Activated naive CD8-positive, alpha-beta T cell treated with anti-CD3 and anti-CD28 coated beads, Interleukin-2, amount 50 U/mL, for 24 hours (primary cell): ENCODE measurements around the gene PLEKHN1.
"Not testable (repeated sequence)": the region's sequence is repeated elsewhere in the genome, so short reads cannot be mapped to it uniquely, and the experiment has no call there.

Source experiments
- ATAC-seq: fragments of 150-1000 bp; cut with Tn5 transposase; one replicate; pipeline ENCODE4 v1.10.0; 2021
- DNase-seq: peaks from one replicate; pipeline ENCODE4 v3.0.0; 2021
- H3K27ac Mint-ChIP-seq: one replicate; pipeline ENCODE4 v1.8.0; 2021; ENCODE audit warnings: mild to moderate bottlenecking, mixed read lengths
- H3K27me3 Mint-ChIP-seq: one replicate; pipeline ENCODE4 v1.8.0; 2021; ENCODE audit warnings: mixed read lengths
- H3K36me3 Mint-ChIP-seq: one replicate; pipeline ENCODE4 v1.8.0; 2021; ENCODE audit warnings: low read depth, mixed read lengths
- H3K4me1 Mint-ChIP-seq: one replicate; pipeline ENCODE4 v1.8.0; 2021; ENCODE audit warnings: mixed read lengths
- H3K4me3 Mint-ChIP-seq: one replicate; pipeline ENCODE4 v1.8.0; 2021; ENCODE audit warnings: mild to moderate bottlenecking, moderate library complexity, mixed read lengths
- H3K9me3 Mint-ChIP-seq: one replicate; pipeline ENCODE4 v1.8.0; 2021; ENCODE audit warnings: mixed read lengths

Gene PLEKHN1

GRCh38 chr1:969260-969855, 3.1 kb downstream of the PLEKHN1 start:
- H3K9me3 Mint-ChIP-seq: no peaks in the 10 kb centered on the region
- peaks cover 15% of the 10 kb centered on the region for H3K27me3 Mint-ChIP-seq
- no peak for DNase-seq
- H3K27ac Mint-ChIP-seq: no peak overlapping the region
- peaks cover 14% of the 10 kb centered on the region for H3K4me1 Mint-ChIP-seq
- no peak overlapping the region for H3K4me3 Mint-ChIP-seq
- peaks cover 2% of the 10 kb centered on the region for H3K36me3 Mint-ChIP-seq
- ATAC-seq: no peak

GRCh38 chr1:970242-970972, 4.1 kb downstream of the PLEKHN1 start:
- Mint-ChIP-seq H3K4me1 (peaks cover 13% of the 10 kb centered on the region), H3K36me3 (peaks cover 2% of the 10 kb centered on the region), H3K27ac (no peak overlapping the region), H3K9me3 (no peaks in the 10 kb centered on the region), H3K4me3 (no peak overlapping the region), H3K27me3 (peaks cover 21% of the 10 kb centered on the region)
- DNase-seq (no peak), ATAC-seq (no peak)

- Mint-ChIP-seq H3K4me1 (peaks cover 9% of the 10 kb centered on the region), H3K4me3 (no peak overlapping the region)
- no peak for ATAC-seq
These were observed 4.9 kb downstream of the PLEKHN1 start for GRCh38 chr1:970973-971730.

GRCh38 chr1:971751-972506, 5.6 kb downstream of the PLEKHN1 start:
- Mint-ChIP-seq H3K27me3 (peaks cover 26% of the 10 kb centered on the region), H3K9me3 (no peaks in the 10 kb centered on the region)

More at GRCh38 chr1:970973-971730, 4.9 kb downstream of the PLEKHN1 start:
- Mint-ChIP-seq H3K27me3 (peaks cover 26% of the 10 kb centered on the region), H3K36me3 (peaks cover 2% of the 10 kb centered on the region), H3K9me3 (no peaks in the 10 kb centered on the region), H3K27ac (no peak overlapping the region)
- no peak for DNase-seq

GRCh38 chr1:972726-973458, 6.6 kb downstream of the PLEKHN1 start:
- peaks cover 2% of the 10 kb centered on the region for H3K36me3 Mint-ChIP-seq
- no peak for DNase-seq
- ATAC-seq: no peak
- no peak overlapping the region for H3K27ac Mint-ChIP-seq
- H3K27me3 Mint-ChIP-seq: peaks cover 26% of the 10 kb centered on the region
- peaks cover 3% of the 10 kb centered on the region for H3K4me1 Mint-ChIP-seq
- no peaks in the 10 kb centered on the region for H3K9me3 Mint-ChIP-seq
- no peak overlapping the region for H3K4me3 Mint-ChIP-seq

More at GRCh38 chr1:971751-972506, 5.6 kb downstream of the PLEKHN1 start:
- Mint-ChIP-seq H3K36me3 (peaks cover 2% of the 10 kb centered on the region), H3K4me3 (no peak overlapping the region), H3K4me1 (peaks cover 5% of the 10 kb centered on the region), H3K27ac (no peak overlapping the region)
- ATAC-seq (no peak), DNase-seq (no peak)

GRCh38 chr1:973459-974292, 7.4 kb downstream of the PLEKHN1 start:
- ATAC-seq: no peak
- peaks cover 6% of the 10 kb centered on the region for H3K4me1 Mint-ChIP-seq
- H3K9me3 Mint-ChIP-seq: no peaks in the 10 kb centered on the region
- H3K36me3 Mint-ChIP-seq: peaks cover 2% of the 10 kb centered on the region
- peaks cover 25% of the 10 kb centered on the region for H3K27me3 Mint-ChIP-seq
- no peak overlapping the region for H3K27ac Mint-ChIP-seq
- DNase-seq: no peak
- H3K4me3 Mint-ChIP-seq: no peak overlapping the region

GRCh38 chr1:974293-974640, 8.0 kb downstream of the PLEKHN1 start:
- no peak for ATAC-seq
- no peak overlapping the region for H3K4me3 Mint-ChIP-seq
- DNase-seq: no peak
- H3K9me3 Mint-ChIP-seq: no peaks in the 10 kb centered on the region
- peaks cover 23% of the 10 kb centered on the region for H3K27me3 Mint-ChIP-seq
- peaks cover 2% of the 10 kb centered on the region for H3K36me3 Mint-ChIP-seq
- H3K4me1 Mint-ChIP-seq: peaks cover 6% of the 10 kb centered on the region
- no peak overlapping the region for H3K27ac Mint-ChIP-seq

GRCh38 chr1:974687-975328, 8.5 kb downstream of the PLEKHN1 start:
- no peak for ATAC-seq
- H3K9me3 Mint-ChIP-seq: no peaks in the 10 kb centered on the region
- peaks cover 6% of the 10 kb centered on the region for H3K4me1 Mint-ChIP-seq
- no peak overlapping the region for H3K4me3 Mint-ChIP-seq
- no peak for DNase-seq
- peaks cover 18% of the 10 kb centered on the region for H3K27me3 Mint-ChIP-seq
- H3K36me3 Mint-ChIP-seq: no peaks in the 10 kb centered on the region
- H3K27ac Mint-ChIP-seq: no peak overlapping the region

- DNase-seq (no peak), ATAC-seq (no peak)
- Mint-ChIP-seq H3K27me3 (peaks cover 18% of the 10 kb centered on the region), H3K9me3 (no peaks in the 10 kb centered on the region), H3K36me3 (no peaks in the 10 kb centered on the region), H3K27ac (no peak overlapping the region), H3K4me1 (peaks cover 6% of the 10 kb centered on the region), H3K4me3 (no peak overlapping the region)
These were observed 9.1 kb downstream of the PLEKHN1 start for GRCh38 chr1:975365-975764.

- DNase-seq: peak; percentile 57
- no peaks in the 10 kb centered on the region for H3K36me3 Mint-ChIP-seq
- peak; percentile 66 for ATAC-seq
- peaks cover 6% of the 10 kb centered on the region for H3K4me1 Mint-ChIP-seq
- no peak overlapping the region for H3K27ac Mint-ChIP-seq
- no peak overlapping the region for H3K4me3 Mint-ChIP-seq
- no peaks in the 10 kb centered on the region for H3K9me3 Mint-ChIP-seq
- peaks cover 18% of the 10 kb centered on the region for H3K27me3 Mint-ChIP-seq
These were observed 9.8 kb downstream of the PLEKHN1 start for GRCh38 chr1:975896-976683.

- DNase-seq, H3K4me3 Mint-ChIP-seq, H3K27ac Mint-ChIP-seq, H3K36me3 Mint-ChIP-seq, H3K9me3 Mint-ChIP-seq, H3K4me1 Mint-ChIP-seq, ATAC-seq: not testable (repeated sequence)
- H3K27me3 Mint-ChIP-seq: peaks cover 18% of the 10 kb centered on the region
These were observed 10.5 kb downstream of the PLEKHN1 start for GRCh38 chr1:976791-977190.

GRCh38 chr1:978069-978834, 12.0 kb downstream of the PLEKHN1 start:
- DNase-seq (no peak), ATAC-seq (no peak)
- no peak overlapping the region for H3K4me3 Mint-ChIP-seq
- no peaks in the 10 kb centered on the region for H3K9me3 Mint-ChIP-seq
- H3K36me3 Mint-ChIP-seq: no peaks in the 10 kb centered on the region
- H3K4me1 Mint-ChIP-seq: peaks cover 6% of the 10 kb centered on the region
- peaks cover 20% of the 10 kb centered on the region for H3K27me3 Mint-ChIP-seq
- no peak overlapping the region for H3K27ac Mint-ChIP-seq
